Muscle of back (tissue), 11 donors: ENCODE data around the gene PLXNC1. TPM values are rescaled to one million over a fixed set of nuclear protein-coding genes. Genes with fewer than 3 reads are reported as not detected.

Source experiments
- DNase-seq, 3 donors: peaks; one replicate each; pipeline versions ENCODE4 v3.0.0 to v3.0.0-alpha.2; 2013
- polyA plus RNA-seq, 10 donors: library from polyadenylated mRNA; unstranded; fragments of 120-200 nt; gene quantifications; one replicate each; pipeline ENCODE4 v1.2.1, GENCODE V29; 2013; ENCODE audit not compliant: insufficient read length in 10 of 10

Gene PLXNC1
- polyA plus RNA-seq, 10 donors: 18.4 to 33.7 (median 22.7) TPM

GRCh38 chr12:94338006-94338794 is 189.8 kb downstream of the PLXNC1 start:
- no peak for DNase-seq

GRCh38 chr12:94340573-94340972 is 192.2 kb downstream of the PLXNC1 start:
- no peak for DNase-seq

- no peak for DNase-seq
These were observed 204.8 kb downstream of the PLXNC1 start for GRCh38 chr12:94353130-94353529.
